Breast epithelium (tissue), 3 donors: ENCODE results near the gene THAP6.

Experiments used
- POLR2A ChIP-seq: fragments of 450-650 bp; IDR thresholded peaks from one replicate; pipeline ENCODE4 v1.6.1; 2016; ENCODE audit warnings: antibody characterized with exemption, mild to moderate bottlenecking, moderate library complexity
- POLR2AphosphoS5 ChIP-seq, 3 donors: sonication (generic); formaldehyde crosslinking; IDR thresholded peaks; one replicate each; pipeline ENCODE4 v1.6.1; 2017; ENCODE audit warnings: antibody characterized with exemption in 3 of 3
- TF ChIP-seq, protein P1 (sequence below), 3 donors: fragments of 450-650 bp; IDR thresholded peaks; one replicate each; pipeline ENCODE4 v1.5.1; 2016 to 2017; ENCODE audit warnings: antibody characterized with exemption in 3 of 3, mild to moderate bottlenecking in 3 of 3, moderate library complexity in 3 of 3

- TF ChIP-seq, protein P1, sequence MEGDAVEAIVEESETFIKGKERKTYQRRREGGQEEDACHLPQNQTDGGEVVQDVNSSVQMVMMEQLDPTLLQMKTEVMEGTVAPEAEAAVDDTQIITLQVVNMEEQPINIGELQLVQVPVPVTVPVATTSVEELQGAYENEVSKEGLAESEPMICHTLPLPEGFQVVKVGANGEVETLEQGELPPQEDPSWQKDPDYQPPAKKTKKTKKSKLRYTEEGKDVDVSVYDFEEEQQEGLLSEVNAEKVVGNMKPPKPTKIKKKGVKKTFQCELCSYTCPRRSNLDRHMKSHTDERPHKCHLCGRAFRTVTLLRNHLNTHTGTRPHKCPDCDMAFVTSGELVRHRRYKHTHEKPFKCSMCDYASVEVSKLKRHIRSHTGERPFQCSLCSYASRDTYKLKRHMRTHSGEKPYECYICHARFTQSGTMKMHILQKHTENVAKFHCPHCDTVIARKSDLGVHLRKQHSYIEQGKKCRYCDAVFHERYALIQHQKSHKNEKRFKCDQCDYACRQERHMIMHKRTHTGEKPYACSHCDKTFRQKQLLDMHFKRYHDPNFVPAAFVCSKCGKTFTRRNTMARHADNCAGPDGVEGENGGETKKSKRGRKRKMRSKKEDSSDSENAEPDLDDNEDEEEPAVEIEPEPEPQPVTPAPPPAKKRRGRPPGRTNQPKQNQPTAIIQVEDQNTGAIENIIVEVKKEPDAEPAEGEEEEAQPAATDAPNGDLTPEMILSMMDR (IDR thresholded peaks at IDR 0.05): no peak
- TF ChIP-seq POLR2A: no peak
- no peak for TF ChIP-seq POLR2AphosphoS5 (IDR thresholded peaks at IDR 0.05)
Measured at GRCh38 chr4:75549019-75549418, 34.7 kb downstream of the THAP6 start.
